Stimulated activated CD8-positive, alpha-beta memory T cell treated with anti-CD3 and anti-CD28 coated beads, Interleukin-2, amount 100 ng/mL, for 48 hours (primary cell): ENCODE data around the gene LPCAT4.
"Not testable (repeated sequence)": the region's sequence is repeated elsewhere in the genome, so short reads cannot be mapped to it uniquely, and the experiment has no call there.

Experiments used
- DNase-seq, 2 donors: peaks; one replicate each; pipeline ENCODE4 v3.0.0-alpha.2; 2020; ENCODE audit warnings: low read depth in 2 of 2

Gene LPCAT4, protein sequence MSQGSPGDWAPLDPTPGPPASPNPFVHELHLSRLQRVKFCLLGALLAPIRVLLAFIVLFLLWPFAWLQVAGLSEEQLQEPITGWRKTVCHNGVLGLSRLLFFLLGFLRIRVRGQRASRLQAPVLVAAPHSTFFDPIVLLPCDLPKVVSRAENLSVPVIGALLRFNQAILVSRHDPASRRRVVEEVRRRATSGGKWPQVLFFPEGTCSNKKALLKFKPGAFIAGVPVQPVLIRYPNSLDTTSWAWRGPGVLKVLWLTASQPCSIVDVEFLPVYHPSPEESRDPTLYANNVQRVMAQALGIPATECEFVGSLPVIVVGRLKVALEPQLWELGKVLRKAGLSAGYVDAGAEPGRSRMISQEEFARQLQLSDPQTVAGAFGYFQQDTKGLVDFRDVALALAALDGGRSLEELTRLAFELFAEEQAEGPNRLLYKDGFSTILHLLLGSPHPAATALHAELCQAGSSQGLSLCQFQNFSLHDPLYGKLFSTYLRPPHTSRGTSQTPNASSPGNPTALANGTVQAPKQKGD

DNA sequence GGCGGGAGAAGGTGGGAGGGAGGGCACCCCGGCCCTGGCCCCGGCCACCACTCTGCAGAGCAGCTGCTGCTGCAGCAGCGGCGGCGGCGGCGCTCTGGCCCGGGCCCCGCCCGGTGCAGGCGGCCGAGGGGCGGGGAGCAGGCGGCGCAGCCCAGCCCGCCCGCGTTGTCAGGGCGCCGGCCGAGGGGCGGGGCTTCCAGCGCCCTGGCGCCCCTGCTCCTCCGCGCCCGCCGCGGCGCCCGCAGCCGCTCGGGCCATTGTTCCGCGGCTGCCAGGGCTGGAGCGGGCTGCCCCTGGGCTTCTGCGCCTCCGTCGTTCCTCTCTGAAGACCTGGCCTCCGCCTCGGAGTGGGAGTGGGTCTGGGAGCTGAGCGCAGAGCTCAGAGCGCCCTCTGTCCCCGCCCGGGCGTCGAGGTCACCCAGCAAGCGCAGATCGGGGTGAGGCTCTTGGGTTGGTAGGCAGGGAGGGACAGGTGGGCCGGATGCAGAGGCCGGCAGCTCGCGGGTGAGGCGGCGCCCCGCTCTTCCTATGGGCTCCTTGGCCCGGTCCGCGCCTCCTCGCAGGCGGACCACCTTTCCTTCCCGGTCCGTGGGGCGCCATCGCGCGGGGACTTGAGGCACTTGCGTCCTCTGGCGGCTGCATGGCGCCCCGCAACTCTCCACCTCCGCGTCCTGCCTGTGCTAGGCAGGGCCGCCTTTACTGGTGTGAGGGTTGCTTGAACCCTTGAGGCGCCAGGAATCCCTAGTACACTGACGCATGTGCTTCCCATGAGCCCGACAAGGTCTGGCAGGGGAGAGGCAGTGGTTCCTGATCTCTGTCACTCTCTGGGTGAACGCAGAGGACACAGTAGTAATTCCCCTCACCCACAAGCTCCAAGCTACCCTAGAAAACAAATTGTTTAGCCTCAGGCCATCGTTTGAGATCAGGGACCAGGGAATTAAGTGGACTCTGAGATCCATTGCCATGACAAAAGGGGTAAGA is at the start of gene LPCAT4:
Gene LPCAT4 (minus strand): TSS at position 96 of the 981 bp plus-strand sequence. CDS start 96 bp downstream, outside the sequence.
- peak; percentile 83 to 86 for DNase-seq

GRCh38 chr15:34409511-34409910 is 42.5 kb upstream of the LPCAT4 start:
- DNase-seq: not testable (repeated sequence)

DNA sequence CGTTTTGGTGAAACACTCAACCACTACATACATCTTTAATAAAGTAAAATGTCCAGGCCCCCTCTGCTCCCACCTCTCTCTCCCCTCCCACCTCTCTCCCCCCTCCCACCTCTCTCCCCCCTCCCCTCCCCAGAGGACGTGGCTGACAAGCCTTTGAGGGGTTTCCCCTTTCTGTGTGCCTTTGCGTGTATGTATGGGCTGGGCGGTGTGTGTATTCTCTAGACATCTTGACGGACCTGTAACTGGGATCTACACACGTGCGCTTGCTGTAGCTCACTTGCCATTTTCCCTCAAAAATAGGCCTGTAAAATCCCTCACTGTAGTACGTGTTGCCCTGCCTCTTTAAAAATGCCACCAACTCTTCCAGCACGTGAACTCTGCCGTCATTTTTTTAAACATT is 42.0 kb upstream of the LPCAT4 start:
- not testable (repeated sequence) for DNase-seq

- DNase-seq: not testable (repeated sequence)
Observed at GRCh38 chr15:34403899-34404298, 36.9 kb upstream of the LPCAT4 start.

- not testable (repeated sequence) for DNase-seq
Observed at GRCh38 chr15:34403160-34403598, 36.2 kb upstream of the LPCAT4 start.

- DNase-seq: not testable (repeated sequence)
Observed at GRCh38 chr15:34397637-34398259, 30.8 kb upstream of the LPCAT4 start.

GRCh38 chr15:34392981-34393380 is 26.0 kb upstream of the LPCAT4 start:
- DNase-seq: not testable (repeated sequence)

GRCh38 chr15:34389594-34390086 is 22.6 kb upstream of the LPCAT4 start:
- DNase-seq: not testable (repeated sequence)

- DNase-seq: not testable (repeated sequence)
Observed at GRCh38 chr15:34381829-34382521, 15.0 kb upstream of the LPCAT4 start.

GRCh38 chr15:34380491-34380890 is 13.5 kb upstream of the LPCAT4 start:
- not testable (repeated sequence) for DNase-seq

DNA sequence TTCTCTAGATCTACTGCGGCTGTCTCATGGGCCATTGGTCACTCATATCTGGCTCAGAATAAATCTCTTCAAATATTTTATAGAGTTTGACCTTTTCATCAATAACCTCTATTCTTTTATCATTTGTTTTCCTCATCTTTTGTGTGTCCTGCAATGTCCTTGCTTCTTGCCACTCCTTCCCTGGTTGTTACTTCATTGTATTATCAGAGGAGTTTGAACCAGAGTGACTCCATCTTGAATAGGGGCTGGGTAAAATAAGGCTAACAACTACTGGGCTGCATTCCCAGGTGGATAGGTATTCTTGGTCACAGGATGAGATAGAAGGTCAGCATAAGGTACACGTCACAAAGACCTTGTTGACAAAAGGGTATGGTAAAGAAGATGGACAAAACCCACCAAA is 9.9 kb upstream of the LPCAT4 start:
- DNase-seq: no peak

DNA sequence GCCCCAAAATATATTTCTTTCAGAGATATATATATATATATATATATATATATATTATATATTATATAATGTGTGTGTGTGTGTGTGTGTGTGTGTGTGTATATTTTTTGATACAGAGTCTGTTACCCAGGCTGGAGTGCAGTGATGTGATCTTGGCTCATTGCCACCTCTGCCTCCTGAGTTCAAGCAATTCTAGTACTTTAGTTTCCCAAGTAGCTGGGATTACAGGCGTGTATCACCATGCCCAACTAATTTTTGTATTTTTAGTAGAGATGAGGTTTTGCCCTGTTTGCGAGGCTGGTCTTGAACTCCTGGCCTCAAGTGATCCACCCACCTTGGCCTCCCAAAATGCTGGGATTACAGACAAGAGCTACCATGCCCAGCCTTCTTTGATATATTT is 8.5 kb upstream of the LPCAT4 start:
- not testable (repeated sequence) for DNase-seq

DNA sequence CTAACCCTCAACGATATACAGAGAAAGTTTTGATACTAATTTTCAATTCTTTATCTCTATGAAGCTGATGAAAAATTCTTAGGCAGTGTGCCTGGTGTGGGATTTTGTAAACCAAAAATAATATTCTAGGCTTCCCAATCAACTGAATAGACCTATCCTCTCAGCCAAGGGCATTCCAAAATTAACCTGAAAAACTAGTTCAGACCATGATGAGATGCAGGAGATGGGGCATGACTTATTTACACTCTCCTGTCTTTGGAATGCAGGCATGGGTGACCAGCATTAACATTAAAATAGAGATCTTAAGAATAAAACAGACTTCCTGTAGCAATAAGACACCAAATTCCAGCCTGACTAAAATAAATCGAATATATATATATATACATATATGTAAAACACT is 7.8 kb upstream of the LPCAT4 start:
- DNase-seq: no peak

- DNase-seq: no peak
Observed at GRCh38 chr15:34373951-34374350, 7.0 kb upstream of the LPCAT4 start.

GRCh38 chr15:34370643-34371042 is 3.6 kb upstream of the LPCAT4 start:
- no peak for DNase-seq

GRCh38 chr15:34370129-34370528 is 3.1 kb upstream of the LPCAT4 start:
- no peak for DNase-seq

GRCh38 chr15:34366271-34367065 is 528 bp downstream of the LPCAT4 start:
- DNase-seq: peak; percentile 36 to 39

- no peak for DNase-seq
Observed at GRCh38 chr15:34365836-34366235, 1.2 kb downstream of the LPCAT4 start.

GRCh38 chr15:34365091-34365825 is 1.7 kb downstream of the LPCAT4 start:
- no peak for DNase-seq
